Neutrophil (primary cell): ENCODE results near the gene RPL28.

Experiments used
- H3K27ac ChIP-seq: fragments of 200-600 bp; sonication (generic); 2 replicates; pipeline ENCODE4 v1.5.1; 2016; ENCODE audit warnings: mild to moderate bottlenecking, moderate library complexity
- H3K27me3 ChIP-seq: fragments of 200-600 bp; sonication (generic); 2 replicates; pipeline ENCODE4 v1.6.0; 2016; ENCODE audit warnings: mild to moderate bottlenecking
- H3K36me3 ChIP-seq: fragments of 200-600 bp; sonication (generic); 2 replicates; pipeline ENCODE4 v1.5.1; 2017
- H3K4me1 ChIP-seq, 2 experiments: fragments of 200-600 bp in 1 of 2; sonication (generic) in 1 of 2; 1 replicate in 1 of 2; 2 replicates in 1 of 2; pipeline versions ENCODE4 v1.5.1 to v1.6.1; 2013 to 2016; ENCODE audit warnings: low read depth in 1 of 2, low read length in 1 of 2, mild to moderate bottlenecking in 1 of 2, moderate library complexity in 1 of 2; ENCODE audit not compliant: control insufficient read depth in 1 of 2, insufficient read depth in 1 of 2
- H3K4me3 ChIP-seq, 2 experiments: fragments of 200-600 bp in 1 of 2; sonication (generic) in 1 of 2; 1 replicate in 1 of 2; 2 replicates in 1 of 2; pipeline ENCODE4 v1.5.1; 2013 to 2016; ENCODE audit warnings: low read depth in 1 of 2, low read length in 1 of 2, mild to moderate bottlenecking in 1 of 2, moderate library complexity in 1 of 2
- H3K9me3 ChIP-seq: fragments of 200-600 bp; sonication (generic); 2 replicates; pipeline ENCODE4 v1.5.1; 2016
- TF ChIP-seq, protein P1 (sequence below): fragments of 200-600 bp; sonication (generic); IDR thresholded peaks from 2 replicates; pipeline ENCODE4 v1.5.1; 2016; ENCODE audit warnings: antibody characterized with exemption

Gene RPL28

GRCh38 chr19:55383279-55384130, 2.2 kb upstream of the RPL28 start:
- Histone ChIP-seq H3K4me3 (peak overlapping the region; percentile 78 to 100), H3K4me1 (peaks cover 42 to 44% of the 10 kb centered on the region in 2 experiments), H3K27ac (peak overlapping the region; percentile 88), H3K9me3 (no peaks in the 10 kb centered on the region), H3K36me3 (peaks cover 14% of the 10 kb centered on the region), H3K27me3 (peaks cover 32% of the 10 kb centered on the region)
- TF ChIP-seq, protein P1, sequence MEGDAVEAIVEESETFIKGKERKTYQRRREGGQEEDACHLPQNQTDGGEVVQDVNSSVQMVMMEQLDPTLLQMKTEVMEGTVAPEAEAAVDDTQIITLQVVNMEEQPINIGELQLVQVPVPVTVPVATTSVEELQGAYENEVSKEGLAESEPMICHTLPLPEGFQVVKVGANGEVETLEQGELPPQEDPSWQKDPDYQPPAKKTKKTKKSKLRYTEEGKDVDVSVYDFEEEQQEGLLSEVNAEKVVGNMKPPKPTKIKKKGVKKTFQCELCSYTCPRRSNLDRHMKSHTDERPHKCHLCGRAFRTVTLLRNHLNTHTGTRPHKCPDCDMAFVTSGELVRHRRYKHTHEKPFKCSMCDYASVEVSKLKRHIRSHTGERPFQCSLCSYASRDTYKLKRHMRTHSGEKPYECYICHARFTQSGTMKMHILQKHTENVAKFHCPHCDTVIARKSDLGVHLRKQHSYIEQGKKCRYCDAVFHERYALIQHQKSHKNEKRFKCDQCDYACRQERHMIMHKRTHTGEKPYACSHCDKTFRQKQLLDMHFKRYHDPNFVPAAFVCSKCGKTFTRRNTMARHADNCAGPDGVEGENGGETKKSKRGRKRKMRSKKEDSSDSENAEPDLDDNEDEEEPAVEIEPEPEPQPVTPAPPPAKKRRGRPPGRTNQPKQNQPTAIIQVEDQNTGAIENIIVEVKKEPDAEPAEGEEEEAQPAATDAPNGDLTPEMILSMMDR = no peak

DNA sequence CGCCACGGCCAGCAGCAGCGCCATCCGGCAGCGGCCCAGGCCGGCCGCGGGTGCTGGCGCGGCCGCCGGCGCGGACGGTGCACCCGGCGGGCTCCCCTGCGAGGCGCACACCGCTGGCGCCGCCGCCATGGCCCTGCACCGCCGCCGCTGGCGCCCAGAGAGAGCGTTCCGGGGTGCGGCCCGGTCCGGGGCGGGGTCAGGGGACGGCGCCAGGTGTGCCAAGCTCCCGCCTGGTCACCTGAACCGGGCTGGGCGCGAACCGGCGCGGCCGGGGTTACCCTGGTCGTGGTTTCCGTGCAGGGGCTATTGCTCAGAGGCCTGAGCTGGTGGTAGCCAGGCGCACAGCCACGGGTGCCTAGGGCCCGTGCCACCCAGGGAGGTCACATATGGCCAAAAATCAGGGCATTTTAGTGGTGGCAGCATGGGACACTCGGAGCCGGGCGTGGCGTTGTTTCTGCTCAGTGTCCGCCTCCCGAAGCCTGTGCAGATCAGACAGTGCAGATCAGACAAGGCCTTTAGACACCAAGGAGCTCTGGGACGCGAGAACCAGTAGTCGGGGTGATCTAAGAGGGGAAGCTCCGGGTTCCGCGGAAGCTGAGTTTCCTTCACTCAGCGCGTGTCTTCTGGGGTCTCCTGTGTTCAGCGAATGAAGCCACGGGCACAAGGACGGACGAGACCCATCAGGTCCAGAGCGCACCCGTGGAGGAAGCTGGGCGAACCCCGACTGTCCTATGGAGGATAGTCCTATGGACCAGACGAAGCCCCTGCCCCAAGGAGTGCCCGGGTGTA, 1.4 kb upstream of the RPL28 start, which contains the start of gene TMEM238:
Gene TMEM238, minus strand, starts transcription at position 162 of the 789 bp plus-strand sequence. Its CDS starts 33 bp downstream, at position 129.
- Histone ChIP-seq H3K4me1 (peaks cover 43 to 47% of the 10 kb centered on the region in 2 experiments), H3K9me3 (no peaks in the 10 kb centered on the region), H3K4me3 (peak within 1 kb of the TSS; percentile 78 to 100), H3K27me3 (peaks cover 24% of the 10 kb centered on the region), H3K27ac (peak within 1 kb of the TSS; percentile 88), H3K36me3 (peaks cover 22% of the 10 kb centered on the region)
- TF ChIP-seq, protein P1 = no peak

DNA sequence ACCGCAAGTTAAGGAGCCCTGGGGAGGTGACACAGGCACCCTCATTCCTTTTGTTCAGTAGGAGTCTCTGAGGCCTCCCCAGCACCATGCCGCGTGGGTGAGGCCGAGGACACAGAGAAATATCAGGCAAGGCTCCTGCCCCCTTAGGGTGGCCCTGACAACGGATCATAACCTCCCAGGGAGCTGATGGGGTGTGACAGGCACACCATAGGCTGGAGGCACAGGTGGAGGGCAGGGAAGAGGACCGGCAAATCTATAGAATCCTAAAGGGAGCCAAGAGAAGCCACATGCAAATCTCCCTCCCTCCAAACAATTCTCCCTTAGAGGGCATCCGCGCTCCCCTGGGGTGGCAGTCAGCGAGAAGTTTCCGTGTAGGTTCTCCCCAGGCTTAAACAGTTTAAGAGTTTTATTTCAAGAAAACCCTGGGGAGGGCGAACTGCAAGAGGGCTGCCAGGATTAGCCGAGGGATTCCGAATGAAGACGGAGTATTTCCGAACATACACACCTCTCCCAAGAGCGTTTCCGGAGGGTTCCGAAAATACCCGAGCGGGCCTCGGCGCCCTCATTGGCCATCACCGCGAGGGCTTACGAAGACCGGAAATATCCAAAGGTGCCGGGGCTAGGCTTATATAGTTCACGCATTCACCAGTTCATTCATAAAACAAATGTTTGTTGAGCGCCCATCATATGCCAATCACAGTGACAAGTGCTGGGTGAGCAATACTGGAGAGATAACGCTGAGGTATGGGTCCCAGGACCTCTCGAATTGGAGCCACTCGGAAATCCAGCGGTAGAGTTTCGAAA, 610 bp upstream of the RPL28 start:
- TF ChIP-seq, protein P1 = no peak
- H3K27me3 ChIP-seq = peaks cover 21% of the 10 kb centered on the region
- peak overlapping the region; percentile 78 to 100 for H3K4me3 ChIP-seq
- peaks cover 30% of the 10 kb centered on the region for H3K36me3 ChIP-seq
- no peaks in the 10 kb centered on the region for H3K9me3 ChIP-seq
- peaks cover 43 to 47% of the 10 kb centered on the region in 2 experiments for H3K4me1 ChIP-seq
- peak overlapping the region; percentile 88 for H3K27ac ChIP-seq

DNA sequence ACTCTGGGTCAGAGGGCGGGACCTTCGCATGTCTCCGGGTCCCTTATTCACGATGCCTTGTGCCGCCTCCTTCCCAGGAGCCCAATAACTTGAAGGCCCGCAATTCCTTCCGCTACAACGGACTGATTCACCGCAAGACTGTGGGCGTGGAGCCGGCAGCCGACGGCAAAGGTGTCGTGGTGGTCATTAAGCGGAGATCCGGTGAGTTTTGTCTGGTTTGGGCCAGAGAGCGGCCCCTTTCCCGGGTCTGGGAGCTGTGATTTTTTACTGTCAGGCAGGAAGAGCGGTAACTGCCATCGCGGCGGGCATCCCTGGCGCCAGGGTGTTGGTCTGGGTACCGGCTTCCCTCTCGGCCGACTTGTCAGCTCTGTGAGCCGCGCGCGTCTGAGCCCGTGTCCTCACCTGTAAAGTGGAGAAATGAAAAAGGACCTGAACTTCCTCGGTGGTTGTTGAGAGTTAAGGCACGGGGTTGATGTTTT, 800 bp downstream of the RPL28 start:
- Histone ChIP-seq H3K4me1 (peaks cover 43 to 47% of the 10 kb centered on the region in 2 experiments), H3K27ac (peak overlapping the region; percentile 88), H3K4me3 (peak overlapping the region; percentile 78 to 100), H3K9me3 (no peaks in the 10 kb centered on the region), H3K27me3 (peaks cover 19% of the 10 kb centered on the region), H3K36me3 (peaks cover 37% of the 10 kb centered on the region)
- TF ChIP-seq, protein P1 = no peak
